Measurements from ENCODE around the gene LAMC1. TPM values are rescaled to one million over a fixed set of nuclear protein-coding genes. Genes with fewer than 3 reads are reported as not detected.

Gene LAMC1
- total and polyA plus RNA-seq, 4 donors = 23.4 to 272 (median 116) TPM

DNA sequence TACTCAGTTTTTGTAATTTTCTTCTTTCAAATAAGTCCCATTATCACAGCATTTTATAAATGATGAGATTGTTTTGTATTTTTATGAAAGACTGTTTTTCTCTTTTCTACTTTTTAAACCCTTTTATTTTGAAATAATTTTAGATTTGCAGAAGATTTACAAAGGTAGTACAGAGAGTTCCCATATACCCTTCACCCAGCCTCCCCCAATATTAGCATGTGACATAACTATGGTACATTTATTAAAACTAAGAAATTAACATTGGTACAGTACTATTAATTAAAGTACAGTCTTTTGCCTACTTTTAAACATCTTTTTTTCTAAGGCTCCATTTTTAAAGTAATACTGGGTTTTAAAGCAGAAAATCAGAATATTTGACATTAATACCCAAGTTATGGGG lies 127.2 kb downstream of the LAMC1 start:
- Histone ChIP-seq H3K9ac (ENCODE audit: insufficient read depth in 1 of 2, low read length in 2 of 2) (no peak overlapping the region), H3K9me3 (ENCODE audit: control insufficient read depth in 4 of 4, insufficient read depth in 3 of 4, low read length in 3 of 4) (no peaks in the 10 kb centered on the region), H3K27me3 (ENCODE audit: control insufficient read depth in 3 of 3, insufficient read depth in 3 of 3, low read length in 2 of 3) (no peaks in the 10 kb centered on the region), H3K27ac (ENCODE audit: low read depth in 1 of 2, low read length in 1 of 2) (no peak overlapping the region), H3K4me3 (no peak overlapping the region), H3K36me3 (ENCODE audit: control insufficient read depth in 4 of 4, insufficient read depth in 4 of 4, low read length in 4 of 4) (no peaks in the 10 kb centered on the region), H3K4me1 (ENCODE audit: control insufficient read depth in 5 of 5, insufficient read depth in 5 of 5, low read length in 5 of 5) (peaks cover 0 to 10% (median 4%) of the 10 kb centered on the region in 5 donors)
- no peak for DNase-seq
- no peak for TF ChIP-seq CTCF (IDR thresholded peaks at IDR 0.05; ENCODE audit: control extremely low read depth, extremely low read depth)
- ATAC-seq (ENCODE audit: insufficient read depth, low FRiP score) = no peak

DNA sequence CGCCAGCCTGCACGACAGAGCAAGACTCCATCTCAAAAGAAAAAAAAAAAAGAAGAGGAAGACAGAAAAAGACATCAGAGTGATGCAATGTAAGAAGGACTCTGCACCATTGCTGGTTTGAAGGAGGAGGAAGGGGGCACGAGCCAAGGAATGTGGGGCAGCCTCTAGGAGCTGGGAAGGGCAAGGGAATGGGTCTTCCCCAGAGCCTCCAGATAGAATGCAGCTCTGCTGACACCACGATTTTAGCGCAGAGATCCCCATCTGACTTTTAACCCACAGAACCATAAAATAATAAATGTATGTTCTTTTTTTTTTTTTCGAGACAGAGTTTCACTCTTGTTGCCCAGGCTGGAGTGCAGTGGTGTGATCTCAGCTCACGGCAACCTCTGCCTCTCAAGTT lies 129.0 kb downstream of the LAMC1 start:
- Histone ChIP-seq H3K4me3 (no peak overlapping the region), H3K36me3 (ENCODE audit: control insufficient read depth in 4 of 4, insufficient read depth in 4 of 4, low read length in 4 of 4) (no peaks in the 10 kb centered on the region), H3K9ac (ENCODE audit: insufficient read depth in 1 of 2, low read length in 2 of 2) (no peak overlapping the region), H3K9me3 (ENCODE audit: control insufficient read depth in 4 of 4, insufficient read depth in 3 of 4, low read length in 3 of 4) (no peaks in the 10 kb centered on the region), H3K27me3 (ENCODE audit: control insufficient read depth in 3 of 3, insufficient read depth in 3 of 3, low read length in 2 of 3) (no peaks in the 10 kb centered on the region), H3K27ac (ENCODE audit: low read depth in 1 of 2, low read length in 1 of 2) (no peak overlapping the region), H3K4me1 (ENCODE audit: control insufficient read depth in 5 of 5, insufficient read depth in 5 of 5, low read length in 5 of 5) (peaks cover 0 to 10% (median 4%) of the 10 kb centered on the region in 5 donors)
- ATAC-seq (ENCODE audit: insufficient read depth, low FRiP score) = no peak
- WGBS, 2 donors = 88% methylated on average over 7 of the region's 7 CpGs
- DNase-seq = no peak
- TF ChIP-seq CTCF (IDR thresholded peaks at IDR 0.05; ENCODE audit: control extremely low read depth, extremely low read depth) = no peak

- ATAC-seq (ENCODE audit: insufficient read depth, low FRiP score) = no peak
- no peaks in the 10 kb centered on the region for H3K4me1 ChIP-seq (ENCODE audit: control insufficient read depth in 5 of 5, insufficient read depth in 5 of 5, low read length in 5 of 5)
- no peak for TF ChIP-seq CTCF (IDR thresholded peaks at IDR 0.05; ENCODE audit: control extremely low read depth, extremely low read depth)
- no peak for DNase-seq
- H3K36me3 ChIP-seq (ENCODE audit: control insufficient read depth in 4 of 4, insufficient read depth in 4 of 4, low read length in 4 of 4) = no peaks in the 10 kb centered on the region
- no peak overlapping the region for H3K4me3 ChIP-seq
- no peaks in the 10 kb centered on the region for H3K27me3 ChIP-seq (ENCODE audit: control insufficient read depth in 3 of 3, insufficient read depth in 3 of 3, low read length in 2 of 3)
- 86 to 92% methylated on average over 2 of the region's 2 CpGs for WGBS, 2 donors
- H3K9ac ChIP-seq (ENCODE audit: insufficient read depth in 1 of 2, low read length in 2 of 2) = no peak overlapping the region
- no peaks in the 10 kb centered on the region for H3K9me3 ChIP-seq (ENCODE audit: control insufficient read depth in 4 of 4, insufficient read depth in 3 of 4, low read length in 3 of 4)
- no peak overlapping the region for H3K27ac ChIP-seq (ENCODE audit: low read depth in 1 of 2, low read length in 1 of 2)
Measured at GRCh38 chr1:183155939-183156338, 132.7 kb downstream of the LAMC1 start.

DNA sequence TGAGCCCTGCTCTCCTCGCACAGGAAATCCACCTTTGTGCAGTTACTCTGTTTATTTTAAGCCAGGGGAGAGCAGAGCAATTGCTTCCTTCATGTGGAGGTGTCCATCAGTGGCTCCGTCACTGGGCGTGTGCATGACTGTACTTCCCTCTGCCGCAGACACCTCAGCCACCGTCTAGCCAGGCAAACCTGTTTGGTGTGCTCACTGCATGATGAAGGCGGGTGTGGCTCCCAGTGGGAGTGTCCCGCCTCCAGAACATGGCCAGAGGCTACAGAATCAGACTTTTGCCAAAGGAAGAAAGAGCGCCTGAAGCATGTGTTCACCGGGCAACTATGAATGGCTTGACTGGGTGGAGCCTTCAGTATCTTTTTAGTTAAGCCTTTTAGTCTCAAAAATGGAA lies 136.7 kb downstream of the LAMC1 start:
- H3K4me3 ChIP-seq = no peak overlapping the region
- no peaks in the 10 kb centered on the region for H3K27me3 ChIP-seq (ENCODE audit: control insufficient read depth in 3 of 3, insufficient read depth in 3 of 3, low read length in 2 of 3)
- DNase-seq (peak; percentile 51 to 74 (median 59)), ATAC-seq (ENCODE audit: insufficient read depth, low FRiP score) (peak; percentile 91)
- no peaks in the 10 kb centered on the region for H3K36me3 ChIP-seq (ENCODE audit: control insufficient read depth in 4 of 4, insufficient read depth in 4 of 4, low read length in 4 of 4)
- no peak for TF ChIP-seq CTCF (IDR thresholded peaks at IDR 0.05; ENCODE audit: control extremely low read depth, extremely low read depth)
- no peaks in the 10 kb centered on the region for H3K9me3 ChIP-seq (ENCODE audit: control insufficient read depth in 4 of 4, insufficient read depth in 3 of 4, low read length in 3 of 4)
- H3K4me1 ChIP-seq (ENCODE audit: control insufficient read depth in 5 of 5, insufficient read depth in 5 of 5, low read length in 5 of 5) = no peaks in the 10 kb centered on the region
- 67 to 82% methylated on average over 9 of the region's 9 CpGs for WGBS, 2 donors
- H3K9ac ChIP-seq (ENCODE audit: insufficient read depth in 1 of 2, low read length in 2 of 2) = no peak overlapping the region
- H3K27ac ChIP-seq (ENCODE audit: low read depth in 1 of 2, low read length in 1 of 2) = no peak overlapping the region
